ENCODE measurements around the gene HDHD3.

DNA sequence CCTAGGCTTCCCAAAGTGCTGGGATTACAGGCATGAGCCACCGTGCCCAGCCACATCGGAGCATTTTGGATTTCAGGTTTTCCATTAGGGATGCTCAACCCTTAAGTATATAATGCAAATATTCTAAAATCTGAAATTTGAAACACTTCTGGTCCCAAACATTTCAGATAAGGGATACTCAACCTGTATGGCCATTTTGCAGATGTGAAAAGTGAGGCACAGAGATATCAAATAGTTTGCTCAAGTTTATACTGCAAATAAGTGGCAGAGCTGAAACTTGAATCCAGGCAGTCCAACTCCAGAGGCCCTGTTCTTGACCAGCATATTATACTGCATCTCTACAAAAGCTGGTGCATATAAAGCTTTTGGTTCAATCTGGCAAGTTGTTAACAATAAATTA is 39.1 kb downstream of the HDHD3 start:
- TF ChIP-seq POLR2A (IDR thresholded peaks at IDR 0.05; ENCODE audit: low read length) (no peak), GATA1 (IDR thresholded peaks at IDR 0.05; ENCODE audit: low read depth, low read length) (no peak)
